Measurements from ENCODE around the gene STMP1. TPM values are rescaled to one million over a fixed set of nuclear protein-coding genes. Genes with fewer than 3 reads are reported as not detected.

The STMP1 gene
- total and polyA plus RNA-seq, 8 donors: 7.2 to 21.4 (median 12.0) TPM

- intact Hi-C loops (cut with DNase I): no loop called here
- Histone ChIP-seq H3K4me1 (no peaks in the 10 kb centered on the region), H3K36me3 (no peaks in the 10 kb centered on the region), H3K9me3 (no peaks in the 10 kb centered on the region), H3K27ac (no peak overlapping the region), H3K27me3 (no peaks in the 10 kb centered on the region), H3K4me3 (no peak overlapping the region)
- DNase-seq (no peak), FAIRE-seq (no peak), ATAC-seq (no peak)
- WGBS, 2 donors: 84 to 86% methylated on average over 19 to 20 of the region's 20 CpGs
- no peak for TF ChIP-seq CTCF (IDR thresholded peaks at IDR 0.05)
These were observed 43.9 kb downstream of the STMP1 start for GRCh38 chr7:135706038-135706742.

DNA sequence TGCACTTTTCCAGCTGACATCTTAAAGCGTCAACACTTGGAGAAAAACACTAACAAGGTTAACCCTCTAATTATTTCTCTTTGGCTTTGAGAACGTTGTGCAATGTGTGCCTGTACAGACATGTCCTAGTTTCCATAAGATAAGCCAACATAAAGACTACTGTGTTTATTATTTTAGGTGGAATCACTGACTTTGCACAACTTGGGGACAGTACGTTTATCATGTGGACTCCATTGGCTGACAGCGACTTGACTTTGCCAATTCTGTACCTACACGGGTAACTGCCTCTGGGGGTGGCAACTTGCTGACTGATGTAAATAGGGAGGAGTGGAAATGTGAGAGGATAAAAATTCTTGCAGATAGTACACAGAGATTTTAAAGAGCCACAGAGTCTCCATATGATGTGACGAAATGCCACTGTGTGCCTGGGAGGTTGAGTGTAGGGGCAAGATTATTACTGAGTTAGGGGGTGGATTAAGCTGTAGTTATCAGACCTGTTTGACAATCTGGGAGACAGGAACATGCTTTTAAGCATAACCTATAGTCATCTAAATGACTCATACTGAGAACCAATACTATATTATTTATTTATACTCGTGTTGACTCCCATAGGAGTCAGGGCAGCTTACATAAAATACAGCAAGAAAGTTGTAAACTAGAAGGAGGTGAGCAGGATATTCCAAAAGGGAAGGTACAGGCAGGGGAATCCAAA, 44.7 kb downstream of the STMP1 start:
- no peak for FAIRE-seq
- Histone ChIP-seq H3K36me3 (no peaks in the 10 kb centered on the region), H3K27me3 (no peaks in the 10 kb centered on the region), H3K9me3 (no peaks in the 10 kb centered on the region), H3K27ac (no peak overlapping the region), H3K4me3 (no peak overlapping the region), H3K4me1 (no peaks in the 10 kb centered on the region)
- intact Hi-C loops (cut with DNase I): no loop called here
- ATAC-seq: no peak
- no peak for TF ChIP-seq CTCF (IDR thresholded peaks at IDR 0.05)
- 56 to 73% methylated on average over 7 of the region's 7 CpGs for WGBS, 2 donors
- DNase-seq: no peak

DNA sequence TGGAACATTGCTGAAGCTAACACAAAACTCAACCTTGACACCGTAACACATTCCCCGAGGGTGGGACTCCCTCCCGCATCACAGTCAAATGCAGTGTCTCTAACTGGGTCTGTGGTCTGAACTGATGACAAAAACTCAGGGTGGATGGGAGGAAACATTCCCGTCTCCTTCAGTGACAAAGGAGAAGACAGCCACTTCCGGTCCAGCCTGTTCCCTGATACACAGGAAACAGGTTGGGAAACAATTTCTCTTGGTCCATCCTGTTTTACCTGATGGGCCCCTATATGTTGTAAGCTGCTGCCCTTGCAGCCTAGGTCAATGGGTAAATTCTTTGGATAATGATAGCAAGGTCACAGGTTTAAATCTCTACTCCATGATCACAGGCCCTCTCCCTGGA, 45.3 kb downstream of the STMP1 start:
- WGBS, 2 donors: 77 to 86% methylated on average over 5 of the region's 5 CpGs

GRCh38 chr7:135708041-135708440, 45.7 kb downstream of the STMP1 start:
- 84% methylated on average over 14 of the region's 14 CpGs for WGBS, 2 donors
- Histone ChIP-seq H3K27me3 (no peaks in the 10 kb centered on the region), H3K27ac (no peak overlapping the region), H3K36me3 (no peaks in the 10 kb centered on the region), H3K9me3 (no peaks in the 10 kb centered on the region), H3K4me3 (no peak overlapping the region), H3K4me1 (no peaks in the 10 kb centered on the region)
- ATAC-seq (no peak), DNase-seq (no peak), FAIRE-seq (no peak)
- TF ChIP-seq CTCF (IDR thresholded peaks at IDR 0.05): no peak
- intact Hi-C loops (cut with DNase I): no loop called here

More for the DNA sequence above, 45.3 kb downstream of the STMP1 start:
- intact Hi-C loops (cut with DNase I): no loop called here
- Histone ChIP-seq H3K4me1 (no peaks in the 10 kb centered on the region), H3K4me3 (no peak overlapping the region), H3K27me3 (no peaks in the 10 kb centered on the region), H3K36me3 (no peaks in the 10 kb centered on the region), H3K27ac (no peak overlapping the region), H3K9me3 (no peaks in the 10 kb centered on the region)
- no peak for TF ChIP-seq CTCF (IDR thresholded peaks at IDR 0.05)
- no peak for FAIRE-seq
- no peak for DNase-seq
- no peak for ATAC-seq

DNA sequence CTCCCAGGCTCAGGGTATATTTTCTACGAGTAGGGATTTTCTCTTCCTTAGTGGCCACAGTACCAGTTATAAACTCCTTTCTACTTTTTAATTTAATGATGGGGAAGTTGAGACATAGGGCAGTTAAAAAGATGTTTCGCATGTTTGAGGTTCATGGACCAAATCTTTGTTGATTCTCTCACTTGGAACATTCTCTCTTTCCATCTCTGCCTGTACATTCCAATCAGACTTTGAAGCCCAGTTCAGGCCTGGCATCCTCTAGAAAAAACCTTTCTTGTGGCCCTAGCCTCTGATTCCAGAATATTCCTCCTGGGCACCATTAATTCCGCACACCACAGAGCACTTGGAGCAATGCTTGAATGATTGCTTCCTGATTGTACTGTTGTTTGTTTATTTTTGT, 47.2 kb downstream of the STMP1 start:
- H3K27ac ChIP-seq: no peak overlapping the region
- no peaks in the 10 kb centered on the region for H3K36me3 ChIP-seq
- H3K27me3 ChIP-seq: no peaks in the 10 kb centered on the region
- no peak for ATAC-seq
- no peak for TF ChIP-seq CTCF (IDR thresholded peaks at IDR 0.05)
- FAIRE-seq: no peak
- no peaks in the 10 kb centered on the region for H3K9me3 ChIP-seq
- H3K4me1 ChIP-seq: no peaks in the 10 kb centered on the region
- intact Hi-C loops (cut with DNase I): no loop called here
- 88 to 91% methylated on average over 3 of the region's 3 CpGs for WGBS, 2 donors
- DNase-seq: no peak
- no peak overlapping the region for H3K4me3 ChIP-seq

Measured in pancreas (tissue), 10 donors.